8988T (cell line): ENCODE results near the gene C16orf90.
"Not testable (repeated sequence)": the region's sequence is repeated elsewhere in the genome, so short reads cannot be mapped to it uniquely, and the experiment has no call there.

ENCODE experiments used
- DNase-seq: peaks from one replicate; pipeline ENCODE4 v3.0.0; 2011

C16orf90 gene

GRCh38 chr16:3495176-3495575 is at the start of gene C16orf90:
Gene C16orf90, minus strand, starts transcription at chr16:3495489. Its CDS starts 68 bp downstream, at chr16:3495421.
- DNase-seq = no peak

GRCh38 chr16:3542601-3543373 is 47.5 kb upstream of the C16orf90 start:
- DNase-seq = no peak

GRCh38 chr16:3541527-3542155 is 46.4 kb upstream of the C16orf90 start:
- no peak for DNase-seq

- no peak for DNase-seq
Observed at GRCh38 chr16:3538222-3538621, 42.9 kb upstream of the C16orf90 start.

GRCh38 chr16:3536851-3537250 is 41.6 kb upstream of the C16orf90 start:
- DNase-seq = no peak

GRCh38 chr16:3536271-3536731 is 41.0 kb upstream of the C16orf90 start:
- no peak for DNase-seq

GRCh38 chr16:3534126-3534525 is 38.8 kb upstream of the C16orf90 start:
- no peak for DNase-seq

- no peak for DNase-seq
Observed at GRCh38 chr16:3532741-3533140, 37.5 kb upstream of the C16orf90 start.

- DNase-seq = no peak
Observed at GRCh38 chr16:3530371-3530914, 35.2 kb upstream of the C16orf90 start.

GRCh38 chr16:3529175-3529574 is 33.9 kb upstream of the C16orf90 start:
- no peak for DNase-seq

- DNase-seq = no peak
Observed at GRCh38 chr16:3528406-3528805, 33.1 kb upstream of the C16orf90 start.

GRCh38 chr16:3527216-3527829 is 32.0 kb upstream of the C16orf90 start:
- DNase-seq = not testable (repeated sequence)

GRCh38 chr16:3525951-3526350 is 30.7 kb upstream of the C16orf90 start:
- no peak for DNase-seq

GRCh38 chr16:3523281-3523680 is 28.0 kb upstream of the C16orf90 start:
- no peak for DNase-seq

GRCh38 chr16:3520841-3521240 is 25.6 kb upstream of the C16orf90 start:
- no peak for DNase-seq

GRCh38 chr16:3520413-3520812 is 25.1 kb upstream of the C16orf90 start:
- no peak for DNase-seq

- no peak for DNase-seq
Observed at GRCh38 chr16:3519581-3519980, 24.3 kb upstream of the C16orf90 start.

GRCh38 chr16:3518986-3519348 is 23.7 kb upstream of the C16orf90 start:
- DNase-seq = no peak

GRCh38 chr16:3518292-3518985 is 23.1 kb upstream of the C16orf90 start:
- DNase-seq = no peak

- DNase-seq = no peak
Observed at GRCh38 chr16:3515897-3516296, 20.6 kb upstream of the C16orf90 start.

GRCh38 chr16:3514621-3515020 is 19.3 kb upstream of the C16orf90 start:
- DNase-seq = no peak

GRCh38 chr16:3513892-3514583 is 18.7 kb upstream of the C16orf90 start:
- no peak for DNase-seq
